ENCODE data around the gene PASK. TPM values are rescaled to one million over a fixed set of nuclear protein-coding genes. Genes with fewer than 3 reads are reported as not detected.

The PASK gene
- total and polyA plus RNA-seq, 9 of the 15 experiments (the other 6 are each of a cell fraction or from before 2014, with no cell fraction given) = 1.5 to 30.3 (median 9.9) TPM

GRCh38 chr2:241102239-241102803 is 47.0 kb downstream of the PASK start, which contains the start of gene MTERF4 (continued):
- TF ChIP-seq E2F6 (IDR thresholded peaks at IDR 0.05; ENCODE audit: borderline replicate concordance in 1 of 2, extremely low read depth in 1 of 2, insufficient read depth in 1 of 2, insufficient read length in 1 of 2, low read depth in 1 of 2, low read length in 1 of 2, poor library complexity in 1 of 2, severe bottlenecking in 1 of 2) (peak in 1 of 2 experiments; percentile 41), ZBTB11 (CRISPR knock-in tag; IDR thresholded peaks at IDR 0.05) (peak; percentile 96 to 100 (median 99)), KLF13 (tag; IDR thresholded peaks at IDR 0.05; ENCODE audit: borderline replicate concordance, low read depth) (peak; percentile 65), BRF1 (IDR thresholded peaks at IDR 0.05; ENCODE audit: borderline replicate concordance, extremely low read depth, insufficient read length) (no peak), ZC3H11A (IDR thresholded peaks at IDR 0.05; ENCODE audit: low read depth, low read length) (no peak; the same call in 1 of the 2 replicates), ZNF444 (CRISPR knock-in tag; IDR thresholded peaks at IDR 0.05) (no peak), XRCC4 (IDR thresholded peaks at IDR 0.05; ENCODE audit: extremely low read depth, insufficient read depth, insufficient read length) (no peak), HDAC2 (IDR thresholded peaks at IDR 0.05) (no peak), MCM3 (IDR thresholded peaks at IDR 0.05) (no peak), CTCFL (IDR thresholded peaks at IDR 0.05; ENCODE audit: borderline replicate concordance, insufficient read depth, low read depth, low read length, poor library complexity, severe bottlenecking) (no peak), ZNF785 (CRISPR knock-in tag; IDR thresholded peaks at IDR 0.05) (no peak), SETDB1 (IDR thresholded peaks at IDR 0.05; ENCODE audit: low read length) (no peak), CCAR2 (IDR thresholded peaks at IDR 0.05; ENCODE audit: low read depth, low read length) (no peak), ZNF121 (CRISPR knock-in tag; conservative IDR thresholded peaks at IDR 0.05) (no peak), HDAC8 (tag; IDR thresholded peaks at IDR 0.05) (no peak), HDAC1 (IDR thresholded peaks at IDR 0.05) (peak in 1 of 2 experiments; percentile 68; a peak in 2 of 4 replicates), ZNF324 (CRISPR knock-in tag; IDR thresholded peaks at IDR 0.05) (no peak), ELK3 (CRISPR knock-in tag; IDR thresholded peaks at IDR 0.05) (no peak), TBL1XR1 (IDR thresholded peaks at IDR 0.05; ENCODE audit: low read length in 2 of 2) (peak in 1 of 2 experiments; percentile 42; a peak in 1 of 4 replicates), GTF2F1 (IDR thresholded peaks at IDR 0.05; ENCODE audit: low read depth, low read length) (no peak)
